GM10248 (cell line): ENCODE results near the gene ENKUR.

Experiments used
- CTCF ChIA-PET: fragments of 300-600 bp; sonication (Branson Sonifier 250); formaldehyde crosslinking; extraction: SDS; loops from one replicate; lab custom pipeline; 2021; ENCODE audit warnings: antibody characterized with exemption; lab: Yijun Ruan, JAX
- POLR2A ChIA-PET: fragments of 350-650 bp; sonication (Branson Sonifier 250); formaldehyde crosslinking; extraction: SDS; loops from one replicate; lab custom pipeline; 2020; ENCODE audit warnings: antibody characterized with exemption; lab: Yijun Ruan, JAX
- DNase-seq: peaks from one replicate; pipeline ENCODE4 v3.0.0; 2012; ENCODE audit errors: extremely low spot score
- CTCF ChIP-seq: IDR thresholded peaks from 2 replicates; pipeline ENCODE4 v1.5.1; 2012; ENCODE audit warnings: mild to moderate bottlenecking, low read depth; ENCODE audit errors: extremely low read depth, missing control alignments, control extremely low read depth

ENKUR gene

GRCh38 chr10:24983946-24984345, 32.0 kb downstream of the ENKUR start:
- ChIA-PET POLR2A (no interaction called here), CTCF (no interaction called here)
- no peak for DNase-seq
- TF ChIP-seq CTCF, result no peak

GRCh38 chr10:24983130-24983529, 32.8 kb downstream of the ENKUR start:
- TF ChIP-seq CTCF, result no peak
- DNase-seq, result no peak
- ChIA-PET POLR2A (no interaction called here), CTCF (interaction anchor here (1.3 kb wide), 1 partner anchor 38 kb away, joined by 3 read pairs; no protein-coding TSS in a partner anchor)

GRCh38 chr10:24982319-24983112, 33.4 kb downstream of the ENKUR start:
- TF ChIP-seq CTCF, result no peak
- ChIA-PET CTCF (interaction anchor here (0.7 to 1.4 kb wide), 4 partner anchors 20 to 98 kb away, joined by 3 read pairs; no protein-coding TSS in a partner anchor), POLR2A (no interaction called here)
- DNase-seq, result no peak

- TF ChIP-seq CTCF, result no peak
- no peak for DNase-seq
- ChIA-PET POLR2A (no interaction called here), CTCF (interaction anchor here (1.2 to 1.4 kb wide), 3 partner anchors 9 to 99 kb away, joined by 3 to 4 read pairs (median 3); no protein-coding TSS in a partner anchor)
These were observed 34.7 kb downstream of the ENKUR start for GRCh38 chr10:24981161-24981710.

GRCh38 chr10:24979685-24980084, 36.3 kb downstream of the ENKUR start:
- ChIA-PET POLR2A (no interaction called here), CTCF (interaction anchor here (1.1 to 1.4 kb wide), 2 partner anchors 10 to 21 kb away, joined by 3 to 4 read pairs; no protein-coding TSS in a partner anchor)
- DNase-seq, result no peak
- no peak for TF ChIP-seq CTCF

GRCh38 chr10:24974976-24975375, 41.0 kb downstream of the ENKUR start:
- DNase-seq, result no peak
- POLR2A ChIA-PET, result no interaction called here
- CTCF ChIA-PET, result no interaction called here
- no peak for TF ChIP-seq CTCF
